ENCODE results near the gene RNU1-4.
"Not testable (repeated sequence)": the region's sequence is repeated elsewhere in the genome, so short reads cannot be mapped to it uniquely, and the experiment has no call there.

RNU1-4 gene

DNA sequence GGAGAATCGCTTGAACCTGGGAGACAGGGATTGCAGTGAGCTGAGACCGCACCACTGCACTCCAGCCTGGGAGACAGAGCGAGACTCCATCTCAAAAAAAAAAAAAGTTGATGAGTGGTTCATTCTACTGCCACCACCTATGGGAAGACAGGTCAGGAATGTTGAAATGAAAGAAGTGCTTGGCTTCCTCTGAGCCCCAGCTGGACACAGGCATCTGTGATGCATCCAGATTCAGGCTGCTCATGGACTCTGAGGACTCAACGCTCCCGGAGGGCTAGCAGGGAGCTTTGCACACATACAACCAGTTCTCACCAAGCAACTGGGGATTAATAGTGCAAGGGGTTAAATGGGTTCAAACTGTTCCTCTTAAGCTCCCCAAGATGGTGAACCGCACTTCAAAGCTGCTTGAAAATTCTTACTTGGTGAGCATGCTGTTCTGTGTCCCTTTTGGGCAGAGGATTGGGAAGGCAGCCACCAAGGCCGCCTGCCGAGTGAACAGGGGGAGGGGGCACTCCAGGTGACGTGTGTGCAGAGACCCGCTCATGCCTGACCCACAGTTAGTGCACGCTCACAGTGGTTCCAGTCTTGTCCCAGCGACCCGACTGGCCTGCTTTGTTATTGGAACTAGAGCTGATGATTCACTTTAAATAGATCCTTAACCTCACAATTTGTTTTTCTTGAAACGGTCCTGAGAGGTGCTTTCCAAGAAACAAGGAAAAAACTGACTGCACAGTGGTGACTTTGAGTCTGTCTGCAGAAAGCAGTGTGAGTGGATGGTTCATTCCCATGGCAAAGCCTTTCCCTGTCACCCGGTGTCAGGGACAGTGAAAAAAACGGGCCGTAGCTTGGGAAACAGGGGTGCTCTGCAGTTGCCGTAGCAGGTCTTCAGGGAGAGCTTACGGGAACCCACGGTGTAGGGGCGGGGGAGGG is 32.2 kb downstream of the RNU1-4 start:
- not testable (repeated sequence) for DNase-seq

- not testable (repeated sequence) for DNase-seq
Measured at GRCh38 chr1:16773205-16773596, 32.9 kb downstream of the RNU1-4 start.

DNA sequence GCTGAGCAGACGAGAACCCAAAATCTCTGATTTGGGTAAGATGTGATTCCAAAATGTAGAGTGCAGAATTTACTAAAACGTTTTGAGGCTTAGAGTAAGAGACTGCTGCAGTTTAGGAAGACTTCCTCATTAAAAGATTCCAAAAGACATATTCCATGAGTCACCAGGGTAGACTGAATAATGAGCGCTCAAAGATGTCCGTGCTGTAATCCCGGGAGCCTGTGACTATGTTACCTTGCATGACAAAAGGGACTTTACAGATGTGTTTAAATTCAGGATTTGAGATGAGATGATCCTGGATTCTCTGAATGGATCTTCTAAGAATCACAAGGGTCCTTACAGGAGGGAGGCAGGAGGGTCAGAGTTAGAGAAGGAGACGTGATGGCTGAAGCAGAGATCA is 33.4 kb downstream of the RNU1-4 start:
- not testable (repeated sequence) for DNase-seq

DNA sequence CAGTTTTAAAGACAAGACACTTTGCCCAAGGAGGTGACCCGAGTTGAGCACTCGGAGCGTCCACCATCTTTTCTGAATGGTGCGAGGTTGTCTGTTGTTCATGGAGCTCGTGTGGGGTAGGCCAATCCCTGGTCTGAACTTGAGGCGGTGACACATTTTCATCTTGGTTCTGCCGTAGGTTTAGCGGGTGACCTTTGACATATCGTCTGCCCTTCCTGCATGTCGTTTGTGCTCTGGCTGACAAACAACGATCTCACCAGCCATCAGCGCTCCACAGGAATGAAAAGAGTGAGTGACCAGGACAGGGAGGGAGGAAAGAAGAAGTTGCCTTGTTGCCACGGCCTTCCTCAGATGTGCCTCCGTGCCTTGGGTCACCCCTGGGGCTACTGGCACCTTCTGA is 34.5 kb downstream of the RNU1-4 start:
- not testable (repeated sequence) for DNase-seq

DNA sequence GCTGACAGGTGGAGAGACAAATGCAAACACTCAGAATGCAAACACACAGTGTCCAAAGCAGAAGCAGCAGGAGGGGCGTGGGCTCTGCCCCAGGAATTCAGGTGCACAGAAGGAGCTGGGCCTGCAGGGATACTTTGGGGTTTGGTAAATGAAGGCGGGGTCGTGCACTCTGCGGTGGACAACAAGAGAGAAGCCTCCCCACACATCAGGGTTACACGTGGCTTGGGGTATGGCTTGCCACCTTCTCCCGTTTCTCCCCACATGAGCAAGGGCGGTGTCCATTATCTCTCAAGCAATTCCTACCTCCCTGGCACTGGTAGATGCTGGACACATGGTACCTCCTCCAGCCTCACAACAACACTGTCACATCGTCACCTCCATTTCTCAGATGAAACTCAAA is 35.0 kb downstream of the RNU1-4 start:
- not testable (repeated sequence) for DNase-seq

DNA sequence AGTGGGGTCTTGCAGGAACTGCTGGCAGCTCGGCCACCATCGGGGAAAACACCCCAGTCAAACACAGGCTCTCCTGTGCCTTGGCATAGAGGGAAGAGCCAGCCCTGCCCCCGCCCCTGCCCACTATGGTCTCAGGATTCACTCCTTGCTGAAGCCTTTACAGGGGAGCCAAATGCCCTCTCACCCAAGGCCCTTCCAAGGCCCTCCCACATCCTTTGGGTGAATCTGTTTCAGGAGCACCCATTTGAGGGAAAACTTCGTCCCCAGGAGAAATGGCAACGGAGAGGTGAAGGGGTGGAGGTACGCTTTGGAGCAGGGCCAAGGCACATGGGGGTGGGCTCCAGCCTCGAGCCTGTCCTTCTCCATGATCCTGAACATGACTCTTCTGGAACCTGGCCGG is 35.9 kb downstream of the RNU1-4 start:
- DNase-seq = not testable (repeated sequence)

DNA sequence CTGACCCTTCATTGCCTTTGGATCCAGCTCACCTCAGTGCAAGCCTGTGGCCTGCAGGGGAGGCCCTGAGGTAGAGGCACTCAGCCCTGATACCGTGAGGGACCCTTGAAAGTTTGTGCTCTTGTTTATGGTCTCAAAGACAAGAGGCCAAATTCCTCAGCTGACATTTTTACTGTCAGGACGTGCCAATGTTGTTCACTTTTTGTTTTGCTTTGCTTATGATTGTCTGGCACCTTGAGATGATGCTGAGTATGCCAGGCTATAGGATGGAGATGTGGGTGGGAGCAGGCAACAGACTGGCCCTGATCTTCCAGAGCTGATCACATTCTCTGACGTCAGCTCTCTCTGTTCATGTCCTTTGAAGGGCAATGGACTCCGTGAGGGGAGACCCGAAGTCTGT is 36.5 kb downstream of the RNU1-4 start:
- DNase-seq = not testable (repeated sequence)

DNA sequence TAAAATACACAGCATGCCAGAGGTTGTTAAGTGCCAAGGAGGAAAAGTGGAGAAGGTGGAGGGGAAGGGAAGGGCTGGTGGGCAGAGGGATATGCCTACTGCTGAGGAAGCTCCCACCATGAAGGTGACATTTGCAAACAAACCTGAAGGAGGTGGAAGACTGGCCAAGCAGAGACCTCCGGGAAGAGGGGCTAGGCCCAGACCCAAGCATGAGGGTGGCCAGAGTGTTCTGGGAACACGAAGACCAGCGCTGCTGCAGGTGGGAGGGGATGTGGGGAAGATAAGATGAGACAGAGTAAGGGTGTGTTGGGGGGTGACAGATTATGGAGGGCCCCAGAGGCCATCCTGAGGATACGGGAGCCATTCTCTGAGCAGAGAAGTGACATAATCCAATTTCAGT is 37.5 kb downstream of the RNU1-4 start:
- not testable (repeated sequence) for DNase-seq

DNA sequence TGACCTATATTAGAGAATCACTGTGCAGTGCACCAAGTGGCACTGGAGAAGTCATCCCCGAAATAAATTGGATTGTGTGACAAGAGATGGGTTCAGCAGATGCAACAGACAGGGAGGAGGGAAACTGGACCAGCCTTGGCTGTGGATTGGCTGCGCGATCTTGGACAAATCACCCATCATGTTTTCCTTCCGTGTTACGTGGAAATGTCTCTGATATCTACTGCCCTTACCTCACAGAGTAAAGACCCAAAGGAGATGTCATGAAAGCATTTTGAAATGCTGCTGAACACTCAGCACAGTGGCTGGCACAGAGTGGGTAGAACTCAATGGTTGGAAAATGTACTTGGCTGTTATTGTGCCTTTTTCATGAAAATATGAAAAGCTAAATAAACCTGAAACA is 39.2 kb downstream of the RNU1-4 start:
- not testable (repeated sequence) for DNase-seq

DNA sequence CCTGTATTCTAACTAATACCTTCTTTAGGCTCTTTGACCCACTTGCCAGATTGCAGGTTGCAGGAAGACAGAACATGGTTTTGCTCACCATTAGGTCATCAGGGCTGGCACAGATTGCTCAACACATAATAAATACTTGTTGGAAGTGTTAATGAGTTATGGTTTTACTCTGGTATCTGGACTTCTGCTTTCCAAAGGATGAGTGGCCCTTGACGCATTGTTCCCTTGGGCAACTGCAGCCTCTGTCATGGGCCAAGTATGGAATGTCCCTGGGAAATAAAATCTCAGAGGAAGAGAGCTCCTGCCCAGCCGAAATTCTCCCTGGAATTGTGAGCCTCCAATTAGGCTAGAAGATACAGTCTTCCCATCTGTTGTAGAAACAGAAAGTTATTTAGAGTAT is 40.7 kb downstream of the RNU1-4 start:
- DNase-seq = not testable (repeated sequence)

DNA sequence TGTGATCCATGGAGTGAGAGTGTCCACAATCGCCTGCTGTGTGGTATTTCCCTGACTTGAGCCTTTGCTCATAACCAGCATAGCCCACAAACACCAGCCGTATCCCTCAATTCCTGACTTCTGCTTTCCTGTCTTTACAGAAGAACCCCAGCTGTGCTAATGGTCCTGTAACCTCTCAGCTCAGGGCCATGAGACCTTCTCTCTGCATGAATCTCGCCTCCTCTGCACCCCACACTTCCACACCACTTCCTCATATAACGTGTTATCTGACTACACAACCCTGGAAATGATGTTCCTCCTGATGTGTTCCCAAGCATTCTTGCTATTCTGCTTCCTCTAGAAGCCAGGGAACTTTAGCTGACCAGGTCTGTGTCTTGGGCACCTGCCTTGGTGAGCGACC is 41.3 kb downstream of the RNU1-4 start:
- not testable (repeated sequence) for DNase-seq

GRCh38 chr1:16784955-16785354 is 44.6 kb downstream of the RNU1-4 start:
- DNase-seq = not testable (repeated sequence)

- not testable (repeated sequence) for DNase-seq
Measured at GRCh38 chr1:16786362-16786761, 46.0 kb downstream of the RNU1-4 start.

- DNase-seq = not testable (repeated sequence)
Measured at GRCh38 chr1:16787175-16787574, 46.9 kb downstream of the RNU1-4 start.

GRCh38 chr1:16787711-16788110 is 47.4 kb downstream of the RNU1-4 start:
- not testable (repeated sequence) for DNase-seq

Data from CD4-positive, alpha-beta T cell treated with Interleukin-6 for 4 hours (primary cell).